ENCODE measurements around the gene GAREM1.
"Not testable (repeated sequence)": the region's sequence is repeated elsewhere in the genome, so short reads cannot be mapped to it uniquely, and the experiment has no call there.

Gene GAREM1

DNA sequence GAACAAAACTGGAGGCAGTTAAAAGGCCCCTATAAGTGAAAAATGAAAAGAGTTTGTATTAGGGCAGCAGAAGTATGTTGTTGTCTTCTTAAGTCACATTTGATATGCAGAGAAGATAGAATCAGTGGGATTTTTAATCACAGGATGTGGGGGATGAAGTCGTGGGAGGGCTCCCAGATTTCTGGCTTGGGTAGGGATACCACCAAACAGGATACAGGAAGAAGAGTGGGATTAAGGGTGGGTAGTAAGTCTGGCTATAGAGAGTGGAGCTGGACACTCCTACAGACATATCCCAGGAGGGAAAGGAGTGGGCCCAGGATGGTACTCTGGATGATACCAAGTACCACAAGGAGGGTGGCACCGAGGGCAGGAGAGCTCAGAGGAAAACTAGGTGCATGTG lies 99.3 kb downstream of the GAREM1 start:
- DNase-seq (ENCODE audit: low read depth in 2 of 2) = no peak

DNA sequence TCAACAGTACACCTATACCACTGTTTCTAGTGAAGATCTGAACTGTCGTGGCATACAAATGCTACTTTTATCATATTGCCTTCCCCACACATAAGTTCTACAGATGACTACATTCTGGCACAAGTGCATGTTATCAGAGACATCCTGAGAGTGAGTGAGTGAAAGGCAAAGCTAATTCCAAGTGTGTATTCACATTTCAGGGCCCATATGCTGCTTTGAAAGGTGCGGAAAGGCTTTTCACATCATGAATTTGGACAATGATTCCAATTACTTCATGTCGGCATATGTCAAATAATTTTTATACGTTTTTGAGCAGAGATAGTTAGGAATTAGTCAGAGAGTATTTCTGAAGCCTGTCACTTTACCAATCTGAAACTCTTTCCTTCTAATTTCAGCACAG lies 101.7 kb downstream of the GAREM1 start:
- no peak for DNase-seq (ENCODE audit: low read depth in 2 of 2)

DNA sequence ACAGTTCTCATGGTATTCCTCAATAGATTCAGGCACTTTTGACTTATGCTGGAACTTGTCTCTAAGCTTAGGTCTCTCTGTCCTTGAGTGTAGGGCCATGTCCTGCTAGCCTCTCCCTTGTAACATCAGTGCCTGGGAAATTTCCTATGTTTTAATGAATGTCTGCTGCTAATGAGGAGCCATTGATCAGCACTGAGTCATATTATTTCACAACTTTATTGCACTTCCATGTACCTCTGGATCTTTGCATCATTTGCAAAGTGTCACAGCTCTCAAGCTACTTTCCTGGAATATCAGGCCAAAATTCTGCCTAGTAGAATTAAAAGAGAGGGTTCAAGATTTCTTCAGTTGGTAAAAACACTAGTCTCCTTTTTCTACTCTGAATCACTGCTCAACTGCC lies 102.5 kb downstream of the GAREM1 start:
- DNase-seq (ENCODE audit: low read depth in 2 of 2) = no peak

DNA sequence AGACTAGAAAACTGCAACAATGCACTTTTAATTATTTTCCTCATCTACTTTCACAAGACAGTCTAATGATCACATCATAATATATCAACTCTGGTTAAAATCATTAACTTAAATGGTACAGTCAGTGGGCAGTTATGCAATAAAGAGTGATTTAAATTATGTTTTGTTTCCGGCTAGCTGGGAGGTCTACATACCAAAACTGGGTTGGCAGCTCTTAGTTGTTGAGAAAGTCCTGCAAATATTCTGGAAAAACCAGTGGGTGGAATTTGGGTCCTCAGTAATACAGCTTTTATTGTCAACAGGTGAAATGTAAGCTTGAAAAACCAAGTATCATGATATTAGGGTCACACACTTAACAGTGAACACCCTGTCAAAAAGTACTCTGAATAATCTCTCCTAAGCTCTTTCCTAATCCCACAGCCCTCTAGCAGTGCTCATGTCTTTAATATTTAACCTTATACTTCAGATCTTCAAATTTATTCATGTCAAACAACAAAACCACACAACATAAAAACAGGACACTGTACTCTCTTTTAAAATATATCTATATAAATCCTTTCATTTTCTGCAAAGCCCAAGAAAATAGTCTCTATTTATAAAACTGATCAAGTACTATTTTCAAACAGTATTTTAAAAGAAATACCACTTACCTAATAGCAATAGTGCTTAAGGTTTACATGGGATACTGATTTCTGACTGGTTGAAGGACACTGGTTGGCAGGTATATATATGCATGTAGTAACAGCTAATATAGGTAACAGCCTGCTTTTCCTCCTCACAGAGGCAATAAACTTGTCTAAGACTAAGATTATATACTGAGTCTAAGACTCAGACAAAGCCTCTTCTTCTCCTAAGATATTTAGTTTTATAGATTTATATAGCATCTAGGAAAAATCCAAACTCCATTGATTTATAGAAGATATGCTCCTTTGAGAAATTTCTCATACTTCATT lies 103.8 kb downstream of the GAREM1 start:
- DNase-seq (ENCODE audit: low read depth in 2 of 2) = no peak

GRCh38 chr18:32362484-32362883 lies 108.2 kb downstream of the GAREM1 start:
- no peak for DNase-seq (ENCODE audit: low read depth in 2 of 2)

DNA sequence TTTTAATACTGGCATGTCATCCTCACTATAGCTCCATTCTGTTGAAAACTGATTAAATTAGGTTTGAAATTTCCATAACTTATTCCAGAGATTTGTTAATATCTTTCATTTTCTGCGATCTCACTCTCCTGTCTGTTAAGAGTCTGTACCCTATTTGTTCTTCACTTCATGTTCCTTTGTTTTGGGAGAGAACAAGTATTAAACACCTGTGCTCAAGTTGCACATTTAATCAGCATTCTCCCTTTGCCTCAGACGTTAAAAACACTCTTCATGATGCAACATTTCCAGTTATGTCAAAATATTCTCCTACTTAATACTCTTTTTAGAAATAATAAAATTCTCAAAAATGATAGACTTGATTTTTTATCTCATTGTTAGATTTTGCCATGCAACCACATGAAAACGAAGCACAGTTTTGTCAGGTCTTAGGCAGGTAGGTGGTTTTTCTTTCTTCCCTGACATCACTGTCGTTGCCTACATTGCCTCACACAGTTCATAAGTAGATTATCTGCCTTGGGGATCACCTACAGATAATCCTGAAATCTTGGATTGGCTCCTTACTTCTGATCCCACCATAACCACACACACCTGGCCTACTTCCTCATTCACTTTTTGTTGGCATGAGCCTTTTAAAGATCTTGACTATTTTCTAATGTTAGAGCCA lies 109.9 kb downstream of the GAREM1 start:
- DNase-seq (ENCODE audit: low read depth in 2 of 2) = no peak

DNA sequence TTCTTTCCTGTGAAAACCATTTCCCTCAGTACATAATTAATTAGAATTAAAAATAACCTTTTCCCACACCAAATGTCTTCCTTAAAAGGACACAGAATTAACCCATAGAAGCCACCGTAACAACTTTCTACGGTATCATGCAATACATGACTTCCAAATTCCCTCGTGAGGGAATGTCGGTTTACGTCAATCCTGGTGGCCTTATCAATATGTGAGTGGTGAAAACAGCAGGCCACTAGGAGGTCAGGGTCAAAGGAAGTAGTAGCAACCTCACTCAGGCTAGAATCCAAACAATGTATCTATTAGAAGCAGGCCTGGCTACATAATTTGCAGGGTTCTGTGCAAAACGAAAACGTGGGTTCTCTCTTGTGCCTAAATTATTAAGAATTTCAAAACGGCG lies 112.2 kb downstream of the GAREM1 start:
- DNase-seq (ENCODE audit: low read depth in 2 of 2) = no peak

GRCh38 chr18:32358075-32358474 lies 112.6 kb downstream of the GAREM1 start:
- DNase-seq (ENCODE audit: low read depth in 2 of 2) = no peak

GRCh38 chr18:32355896-32356295 lies 114.8 kb downstream of the GAREM1 start:
- no peak for DNase-seq (ENCODE audit: low read depth in 2 of 2)

DNA sequence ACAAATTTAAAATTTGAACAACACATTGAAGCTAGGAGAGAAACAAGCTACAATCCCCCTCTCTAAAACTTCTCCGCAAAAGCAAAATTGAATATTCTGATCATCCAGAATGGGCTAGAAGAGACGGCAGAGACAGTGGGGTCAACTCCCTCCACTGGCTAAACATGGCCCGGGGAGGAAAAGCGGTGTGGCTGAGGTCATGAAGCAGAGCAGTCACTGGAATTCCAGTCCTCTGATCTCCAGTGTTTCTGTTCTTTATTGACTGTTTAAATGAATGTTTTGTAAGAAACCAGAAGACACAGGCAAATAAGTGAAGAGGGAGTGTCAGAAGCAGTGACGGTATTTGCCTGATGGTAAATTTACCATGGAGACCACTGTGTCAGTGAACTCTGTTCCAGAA lies 116.2 kb downstream of the GAREM1 start:
- DNase-seq (ENCODE audit: low read depth in 2 of 2) = no peak

GRCh38 chr18:32353257-32353656 lies 117.4 kb downstream of the GAREM1 start:
- no peak for DNase-seq (ENCODE audit: low read depth in 2 of 2)

GRCh38 chr18:32351032-32351431 lies 119.7 kb downstream of the GAREM1 start:
- no peak for DNase-seq (ENCODE audit: low read depth in 2 of 2)

DNA sequence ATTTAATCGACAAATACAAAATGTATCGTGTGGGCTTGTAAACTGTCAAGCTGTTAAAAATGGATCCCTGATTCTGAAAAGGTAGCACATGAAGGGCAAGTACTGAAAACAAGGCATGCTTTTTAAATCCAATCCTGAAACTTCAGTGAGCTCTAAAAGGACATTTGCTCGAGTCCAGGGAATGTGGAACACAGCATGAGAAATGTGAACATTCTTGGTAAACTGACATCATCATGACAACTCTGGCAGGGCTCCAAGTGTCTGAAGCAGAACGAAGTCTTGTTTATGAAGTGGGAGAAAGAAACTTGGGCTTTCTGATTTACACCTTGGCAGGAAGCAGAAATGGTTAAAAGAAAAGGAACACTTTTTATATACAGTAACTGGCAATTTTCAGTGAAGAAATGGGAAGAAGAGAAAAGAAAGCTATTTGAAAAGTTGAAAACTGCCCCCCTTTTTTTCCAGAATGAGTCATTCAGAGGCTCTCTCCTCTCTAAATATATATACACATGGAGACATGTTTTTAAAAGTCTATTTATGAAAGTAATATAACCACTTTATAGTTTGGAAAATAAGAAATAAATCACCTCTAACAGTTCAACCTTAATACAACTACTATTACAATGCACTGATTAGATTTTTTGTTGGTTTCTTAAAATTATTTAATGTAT lies 120.8 kb downstream of the GAREM1 start:
- no peak for DNase-seq (ENCODE audit: low read depth in 2 of 2)

DNA sequence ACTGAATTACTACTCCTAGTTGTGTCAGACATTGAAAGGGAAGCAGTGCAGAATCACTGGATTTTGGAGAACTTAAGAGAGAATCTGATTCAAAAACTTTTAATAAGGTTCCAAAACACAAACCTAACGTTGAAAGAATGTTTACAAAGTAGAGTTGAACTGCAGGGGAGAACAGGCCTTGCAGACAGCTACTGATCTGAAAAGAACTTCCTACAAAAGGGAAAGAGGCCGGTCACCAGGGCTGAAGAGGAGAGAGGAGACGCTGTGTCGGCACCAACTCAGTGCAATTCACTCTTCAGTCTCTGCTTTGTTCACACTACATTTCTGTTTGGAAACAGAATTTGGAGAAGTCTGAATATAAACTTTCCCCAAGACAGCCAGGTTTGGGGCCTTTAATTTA lies 124.0 kb downstream of the GAREM1 start:
- no peak for DNase-seq (ENCODE audit: low read depth in 2 of 2)

GRCh38 chr18:32343634-32344033 lies 127.0 kb downstream of the GAREM1 start:
- DNase-seq (ENCODE audit: low read depth in 2 of 2) = no peak

- DNase-seq (ENCODE audit: low read depth in 2 of 2) = not testable (repeated sequence)
These were observed 129.6 kb downstream of the GAREM1 start for GRCh38 chr18:32341112-32341511.

GRCh38 chr18:32339045-32339444 lies 131.6 kb downstream of the GAREM1 start:
- DNase-seq (ENCODE audit: low read depth in 2 of 2) = no peak

- DNase-seq (ENCODE audit: low read depth in 2 of 2) = no peak
These were observed 132.9 kb downstream of the GAREM1 start for GRCh38 chr18:32337821-32338220.

- DNase-seq (ENCODE audit: low read depth in 2 of 2) = no peak
These were observed 133.3 kb downstream of the GAREM1 start for GRCh38 chr18:32337347-32337746.

GRCh38 chr18:32335228-32335627 lies 135.5 kb downstream of the GAREM1 start:
- no peak for DNase-seq (ENCODE audit: low read depth in 2 of 2)

- DNase-seq (ENCODE audit: low read depth in 2 of 2) = no peak
These were observed 136.9 kb downstream of the GAREM1 start for GRCh38 chr18:32333781-32334180.

DNA sequence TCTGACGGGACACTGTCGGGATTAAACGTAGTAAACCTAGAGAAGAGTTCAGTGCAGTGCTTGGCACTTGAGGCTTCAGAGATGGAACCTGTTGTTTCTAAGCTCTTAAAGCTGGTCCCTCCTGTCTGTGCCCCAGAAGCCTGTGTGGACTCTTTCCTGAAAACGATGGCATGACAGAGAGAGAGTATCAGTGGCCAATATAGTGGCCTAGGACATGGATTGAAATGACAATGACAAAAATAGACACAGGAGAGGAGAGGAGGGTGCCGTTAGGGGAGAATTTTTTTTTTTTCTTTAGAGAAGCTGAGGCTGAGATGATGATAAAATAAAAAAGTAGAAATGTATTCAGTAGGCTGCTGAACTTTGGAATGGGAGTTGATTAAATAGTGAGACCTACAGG lies 138.0 kb downstream of the GAREM1 start:
- no peak for DNase-seq (ENCODE audit: low read depth in 2 of 2)

DNA sequence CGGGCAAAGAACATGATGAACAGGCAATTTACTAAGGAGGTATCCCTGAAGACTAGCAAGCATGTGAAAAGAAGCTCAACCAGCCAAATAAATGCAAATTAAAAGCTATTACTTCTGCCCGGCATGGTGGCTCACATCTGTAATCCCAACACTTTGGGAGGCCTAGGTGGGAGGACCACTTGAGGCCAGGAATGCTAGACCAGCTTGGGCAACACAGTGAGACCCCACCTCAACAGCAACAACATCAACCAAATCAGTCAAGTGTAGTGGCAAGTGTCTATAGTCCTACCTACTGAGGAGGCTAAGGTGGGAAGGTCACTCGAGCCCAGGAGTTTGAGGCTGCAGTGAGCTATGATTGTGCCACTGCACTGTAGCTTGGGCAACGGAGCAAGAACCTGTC lies 141.7 kb downstream of the GAREM1 start:
- no peak for DNase-seq (ENCODE audit: low read depth in 2 of 2)
